AG09309 (cell line): ENCODE data around the gene RAB3D.

Experiments used
- DNase-seq: peaks from one replicate; pipeline ENCODE4 v3.0.0-alpha.2; 2010; ENCODE audit warnings: low read depth
- H3K4me3 ChIP-seq: 2 replicates; pipeline ENCODE4 v1.5.1; 2011; ENCODE audit warnings: mild to moderate bottlenecking, low read depth, low read length, moderate library complexity; ENCODE audit not compliant: control insufficient read depth
- TF ChIP-seq, protein P1 (sequence below): IDR thresholded peaks from 2 replicates; pipeline ENCODE4 v1.5.1; 2011; ENCODE audit warnings: mild to moderate bottlenecking, low read depth, low read length, inconsistent platforms; ENCODE audit not compliant: insufficient read depth, control insufficient read depth; ENCODE audit errors: missing control alignments

The RAB3D gene

DNA sequence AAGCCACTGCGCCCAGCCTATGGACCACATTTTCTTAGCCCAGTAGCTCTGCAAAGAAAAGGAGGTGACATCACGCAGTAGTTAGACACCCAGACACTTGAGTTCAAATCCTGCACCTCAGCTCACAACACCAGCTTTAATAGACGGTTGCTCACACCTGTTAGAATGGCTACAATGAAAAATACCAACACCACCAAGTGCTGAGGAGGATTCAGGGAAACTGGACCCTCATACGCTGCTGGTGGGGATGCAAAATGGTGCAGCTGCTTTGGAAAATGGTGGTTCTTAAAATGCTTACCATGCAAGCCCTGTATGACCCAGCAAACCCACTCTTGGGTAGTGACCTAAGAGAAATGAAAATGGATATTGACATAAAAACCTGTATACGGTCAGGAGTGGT is 65.5 kb downstream of the RAB3D start:
- H3K4me3 ChIP-seq = no peak overlapping the region
- TF ChIP-seq, protein P1, sequence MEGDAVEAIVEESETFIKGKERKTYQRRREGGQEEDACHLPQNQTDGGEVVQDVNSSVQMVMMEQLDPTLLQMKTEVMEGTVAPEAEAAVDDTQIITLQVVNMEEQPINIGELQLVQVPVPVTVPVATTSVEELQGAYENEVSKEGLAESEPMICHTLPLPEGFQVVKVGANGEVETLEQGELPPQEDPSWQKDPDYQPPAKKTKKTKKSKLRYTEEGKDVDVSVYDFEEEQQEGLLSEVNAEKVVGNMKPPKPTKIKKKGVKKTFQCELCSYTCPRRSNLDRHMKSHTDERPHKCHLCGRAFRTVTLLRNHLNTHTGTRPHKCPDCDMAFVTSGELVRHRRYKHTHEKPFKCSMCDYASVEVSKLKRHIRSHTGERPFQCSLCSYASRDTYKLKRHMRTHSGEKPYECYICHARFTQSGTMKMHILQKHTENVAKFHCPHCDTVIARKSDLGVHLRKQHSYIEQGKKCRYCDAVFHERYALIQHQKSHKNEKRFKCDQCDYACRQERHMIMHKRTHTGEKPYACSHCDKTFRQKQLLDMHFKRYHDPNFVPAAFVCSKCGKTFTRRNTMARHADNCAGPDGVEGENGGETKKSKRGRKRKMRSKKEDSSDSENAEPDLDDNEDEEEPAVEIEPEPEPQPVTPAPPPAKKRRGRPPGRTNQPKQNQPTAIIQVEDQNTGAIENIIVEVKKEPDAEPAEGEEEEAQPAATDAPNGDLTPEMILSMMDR = no peak
- no peak for DNase-seq

DNA sequence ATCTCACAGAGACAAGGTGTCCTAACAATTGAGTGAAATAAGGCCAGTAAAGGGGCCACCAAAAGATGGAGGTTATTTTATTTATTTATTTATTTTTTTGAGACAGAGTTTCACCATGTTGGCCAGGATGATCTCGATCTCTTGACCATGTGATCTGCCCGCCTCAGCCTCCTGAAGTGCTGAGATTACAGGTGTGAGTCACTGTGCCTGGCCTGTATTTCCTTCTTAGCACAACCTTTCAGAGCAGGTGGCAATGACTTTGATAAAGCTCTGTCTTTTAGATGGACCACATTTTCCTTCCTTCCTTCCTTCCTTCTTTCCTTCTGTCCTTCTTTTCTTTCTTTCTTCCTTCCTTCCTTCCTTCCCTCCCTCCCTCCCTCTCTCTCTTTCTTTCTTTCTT is 66.2 kb downstream of the RAB3D start:
- H3K4me3 ChIP-seq = no peak overlapping the region
- no peak for DNase-seq
- TF ChIP-seq, protein P1 = no peak
